ENCODE data around the gene THAP12. TPM values are rescaled to one million over a fixed set of nuclear protein-coding genes. Genes with fewer than 3 reads are reported as not detected.

THAP12 gene
- total and polyA plus RNA-seq, 10 of the 15 experiments (the other 5 are each of a cell fraction or from before 2014, with no cell fraction given) = 12.6 to 45.6 (median 22.3) TPM

GRCh38 chr11:76316726-76317125, 64.2 kb downstream of the THAP12 start:
- Histone ChIP-seq H3K9me3 (replicated peaks; ENCODE audit: control insufficient read depth, insufficient read depth, low read length) (no peaks in the 10 kb centered on the region), H2AFZ (ENCODE audit: control insufficient read depth, low read depth, low read length) (no peak overlapping the region), H3K79me2 (ENCODE audit: control insufficient read depth, insufficient read depth, low read length) (no peaks in the 10 kb centered on the region), H3K9ac (ENCODE audit: control insufficient read depth, insufficient read depth, low read length) (no peak overlapping the region), H3K27me3 (replicated peaks in 1 of 2; ENCODE audit: control insufficient read depth in 2 of 2, insufficient read depth in 2 of 2, low read length in 1 of 2) (peaks cover 7 to 16% of the 10 kb centered on the region in 2 experiments), H3K27ac (ENCODE audit: control insufficient read depth, insufficient read depth) (no peak overlapping the region), H3K4me2 (ENCODE audit: control insufficient read depth, insufficient read depth) (no peak overlapping the region), H4K20me1 (ENCODE audit: control insufficient read depth, insufficient read depth) (no peaks in the 10 kb centered on the region), H3K36me3 (ENCODE audit: control insufficient read depth in 2 of 2, insufficient read depth in 2 of 2, low read length in 1 of 2) (no peaks in the 10 kb centered on the region), H3K4me1 (ENCODE audit: control insufficient read depth, insufficient read depth, low read length) (no peaks in the 10 kb centered on the region), H3K4me3 (no peak overlapping the region)
- CTCF ChIA-PET = interaction anchor here (1.1 to 5.5 kb wide), 2 partner anchors 62 to 110 kb away, joined by 3 to 131 read pairs; partner anchors contain the start of gene WNT11
- TF ChIP-seq SMAD1 (IDR thresholded peaks at IDR 0.05; ENCODE audit: low read depth, partially characterized antibody) = no peak
- TF ChIP-seq JUND (IDR thresholded peaks at IDR 0.05; ENCODE audit: low read depth, low read length) = no peak
- TF ChIP-seq SREBF2 (IDR thresholded peaks at IDR 0.05; ENCODE audit: low read length) = no peak
- TF ChIP-seq TCF3 (IDR thresholded peaks at IDR 0.05; ENCODE audit: borderline replicate concordance, insufficient read depth, low read depth, low read length) = no peak
- no peak for TF ChIP-seq RELA (IDR thresholded peaks at IDR 0.05; ENCODE audit: borderline replicate concordance, partially characterized antibody)
- TF ChIP-seq PBX3 (IDR thresholded peaks at IDR 0.05; ENCODE audit: insufficient replicate concordance, low read depth, low read length) = no peak
- no peak for TF ChIP-seq EZH2 (IDR thresholded peaks at IDR 0.05; ENCODE audit: borderline replicate concordance, control insufficient read depth, low read depth, low read length)
- TF ChIP-seq CEBPB (IDR thresholded peaks at IDR 0.05; ENCODE audit: borderline replicate concordance in 1 of 2, low read depth in 2 of 2, low read length in 2 of 2) = no peak
- no peak for TF ChIP-seq CREB1 (IDR thresholded peaks at IDR 0.05; ENCODE audit: low read depth)
- no peak for TF ChIP-seq IKZF2 (IDR thresholded peaks at IDR 0.05)
- no peak for TF ChIP-seq RUNX3 (IDR thresholded peaks at IDR 0.05; ENCODE audit: low read length)
- no peak for TF ChIP-seq KAT2A (conservative IDR thresholded peaks at IDR 0.05; ENCODE audit: control insufficient read depth, low read depth, low read length)
- no peak for TF ChIP-seq SMARCA5 (IDR thresholded peaks at IDR 0.05)
- TF ChIP-seq PAX5 (IDR thresholded peaks at IDR 0.05; ENCODE audit: borderline replicate concordance, low read depth, low read length) = no peak
- no peak for TF ChIP-seq RFX5 (IDR thresholded peaks at IDR 0.05; ENCODE audit: low read depth, low read length)
- no peak for TF ChIP-seq ZNF622 (IDR thresholded peaks at IDR 0.05)
- SMC1A ChIA-PET (ENCODE audit: uncharacterized antibody, unreplicated experiment) = interaction anchor here (1.2 to 4.7 kb wide), 2 partner anchors 69 to 108 kb away, joined by 4 to 61 read pairs; partner anchors contain the start of gene WNT11
- RAD21 ChIA-PET (ENCODE audit: unreplicated experiment) = interaction anchor here (8.9 kb wide), 1 partner anchor 109 kb away, joined by 147 read pairs; the partner anchor contains the start of gene WNT11
- POLR2A ChIA-PET = no interaction called here
- FAIRE-seq = no peak
- intact Hi-C loops (cut with micrococcal nuclease; ENCODE audit: unreplicated experiment) (loop anchor here (5.0 kb wide), 1 partner anchor 419 kb away; no protein-coding TSS in a partner anchor), in situ Hi-C loops (cut with MboI) (loop anchor here (5.0 kb wide), 2 partner anchors 114 to 414 kb away; no protein-coding TSS in a partner anchor)
- DNase-seq (ENCODE audit: low read depth, low spot score) = no peak
- WGBS (ENCODE audit: insufficient coverage, insufficient replicate concordance, low lambda C conversion rate, missing lambda C conversion rate) = 27% methylated on average over 3 of the region's 3 CpGs
- ATAC-seq = no peak
- BruUV-seq (replicated peaks) = no TSS peak

Measured in GM12878 (cell line).